ENCODE results near the gene FEM1C. TPM values are rescaled to one million over a fixed set of nuclear protein-coding genes. Genes with fewer than 3 reads are reported as not detected.
"Not testable (repeated sequence)": the region's sequence is repeated elsewhere in the genome, so short reads cannot be mapped to it uniquely, and the experiment has no call there.

FEM1C gene
- total RNA-seq, 1 donor from 2014 or later = 46.8 TPM

GRCh38 chr5:115489733-115490132, 54.8 kb downstream of the FEM1C start:
- ATAC-seq (ENCODE audit: poor library complexity) (no peak), DNase-seq (no peak)
- intact Hi-C loops (cut with DNase I) = no loop called here

GRCh38 chr5:115487756-115488155, 56.8 kb downstream of the FEM1C start:
- DNase-seq = no peak
- ATAC-seq (ENCODE audit: poor library complexity) = no peak
- intact Hi-C loops (cut with DNase I) = no loop called here

- ATAC-seq (ENCODE audit: poor library complexity) = no peak
- intact Hi-C loops (cut with DNase I) = no loop called here
- DNase-seq = no peak
These were observed 57.4 kb downstream of the FEM1C start for GRCh38 chr5:115487168-115487567.

GRCh38 chr5:115486728-115487127, 57.8 kb downstream of the FEM1C start:
- DNase-seq (no peak), ATAC-seq (ENCODE audit: poor library complexity) (no peak)
- intact Hi-C loops (cut with DNase I) = no loop called here

- DNase-seq (no peak), ATAC-seq (ENCODE audit: poor library complexity) (peak; percentile 45)
- intact Hi-C loops (cut with DNase I) = no loop called here
These were observed 60.2 kb downstream of the FEM1C start for GRCh38 chr5:115484368-115484767.

- intact Hi-C loops (cut with DNase I) = no loop called here
- ATAC-seq (ENCODE audit: poor library complexity) (no peak), DNase-seq (no peak)
These were observed 63.7 kb downstream of the FEM1C start for GRCh38 chr5:115480900-115481299.

- DNase-seq (no peak), ATAC-seq (ENCODE audit: poor library complexity) (no peak)
- intact Hi-C loops (cut with DNase I) = no loop called here
These were observed 64.3 kb downstream of the FEM1C start for GRCh38 chr5:115480271-115480670.

GRCh38 chr5:115479166-115479873, 65.3 kb downstream of the FEM1C start:
- intact Hi-C loops (cut with DNase I); ATAC-seq (ENCODE audit: poor library complexity); DNase-seq: not testable (repeated sequence)

- intact Hi-C loops (cut with DNase I) = no loop called here
- no peak for ATAC-seq (ENCODE audit: poor library complexity)
- no peak for DNase-seq
These were observed 66.3 kb downstream of the FEM1C start for GRCh38 chr5:115478281-115478680.

GRCh38 chr5:115477581-115477980, 67.0 kb downstream of the FEM1C start:
- intact Hi-C loops (cut with DNase I) = no loop called here
- ATAC-seq (ENCODE audit: poor library complexity) (no peak), DNase-seq (no peak)

GRCh38 chr5:115475788-115476187, 68.8 kb downstream of the FEM1C start:
- DNase-seq = no peak
- no peak for ATAC-seq (ENCODE audit: poor library complexity)
- intact Hi-C loops (cut with DNase I) = no loop called here

- DNase-seq = peak; percentile 70
- intact Hi-C loops (cut with DNase I) = no loop called here
- ATAC-seq (ENCODE audit: poor library complexity) = peak; percentile 91
These were observed 72.1 kb downstream of the FEM1C start for GRCh38 chr5:115472271-115473025.

GRCh38 chr5:115471345-115472063, 73.1 kb downstream of the FEM1C start:
- intact Hi-C loops (cut with DNase I) = loop anchor here (2.0 kb wide), 1 partner anchor 67 kb away; no protein-coding TSS in a partner anchor
- DNase-seq (peak; percentile 65), ATAC-seq (ENCODE audit: poor library complexity) (peak; percentile 91)

GRCh38 chr5:115470921-115471320, 73.7 kb downstream of the FEM1C start:
- ATAC-seq (ENCODE audit: poor library complexity) = no peak
- intact Hi-C loops (cut with DNase I) = loop anchor here (2.0 kb wide), 1 partner anchor 68 kb away; no protein-coding TSS in a partner anchor
- DNase-seq = no peak

Other genes with a start within 250 kb of the FEM1C start
- 4.4 TPM for gene CCDC112, start 248.1 kb downstream of the FEM1C start, total RNA-seq
- gene TICAM2, start 57.7 kb upstream of the FEM1C start, total RNA-seq = 2.7 TPM
- 59.9 TPM for gene TMED7, start 81.3 kb upstream of the FEM1C start, total RNA-seq